B cell (primary cell): Measurements from ENCODE around the gene PLPP4. TPM values are rescaled to one million over a fixed set of nuclear protein-coding genes. Genes with fewer than 3 reads are reported as not detected.

ENCODE experiments used
- ATAC-seq: fragments of 200-7000 bp; cut with Tn5 transposase; one replicate; pipeline ENCODE4 v1.10.0; 2021; ENCODE audit warnings: low read depth, mild to moderate bottlenecking, moderate number of reproducible peaks, moderate library complexity
- CTCF ChIA-PET: fragments of 350-600 bp; sonication (Branson Sonifier 250); formaldehyde crosslinking; loops from one replicate; lab custom pipeline; 2021; ENCODE audit warnings: antibody characterized with exemption, inconsistent platforms; lab: Charles Lee
- POLR2A ChIA-PET: fragments of 350-600 bp; sonication (Branson Sonifier 250); formaldehyde crosslinking; loops from one replicate; lab custom pipeline; 2021; ENCODE audit warnings: antibody characterized with exemption; lab: Charles Lee
- DNase-seq: peaks from one replicate; pipeline ENCODE4 v3.0.0; 2013
- H2AFZ ChIP-seq: 2 replicates; pipeline ENCODE4 v1.6.1; 2012; ENCODE audit warnings: mild to moderate bottlenecking, low read depth, low read length; ENCODE audit not compliant: insufficient read depth, poor library complexity, severe bottlenecking
- H3K27ac ChIP-seq, 2 donors: 1 replicate in 1 of 2; 2 replicates in 1 of 2; pipeline ENCODE4 v1.5.1; 2012 to 2013; ENCODE audit warnings: low read length in 2 of 2, mild to moderate bottlenecking in 2 of 2, moderate library complexity in 1 of 2
- H3K27me3 ChIP-seq, 4 experiments: fragments of 200-600 bp in 1 of 4; sonication (generic) in 1 of 4; replicated peaks in 1 of 4; 1 replicate in 2 of 4; 2 replicates in 2 of 4; pipeline versions ENCODE4 v1.6.1 to v1.7.0; 2013 to 2016; ENCODE audit warnings: low read length in 3 of 4, mild to moderate bottlenecking in 2 of 4, mixed read lengths in 1 of 4, moderate library complexity in 1 of 4; ENCODE audit not compliant: insufficient read depth in 4 of 4, control insufficient read depth in 3 of 4; ENCODE audit errors: control extremely low read depth in 1 of 4
- H3K36me3 ChIP-seq, 2 experiments: replicated peaks in 1 of 2; 1 replicate in 1 of 2; 2 replicates in 1 of 2; pipeline versions ENCODE4 v1.6.1 to v1.7.1; 2013; ENCODE audit warnings: low read length in 1 of 2; ENCODE audit not compliant: insufficient read depth in 2 of 2, control insufficient read depth in 1 of 2; ENCODE audit errors: control extremely low read depth in 1 of 2, extremely low read depth in 1 of 2
- H3K4me1 ChIP-seq, 2 donors: fragments of 200-600 bp in 1 of 2; sonication (generic) in 1 of 2; 1 replicate in 1 of 2; 2 replicates in 1 of 2; pipeline versions ENCODE4 v1.5.1 to v1.6.1; 2013 to 2017; ENCODE audit warnings: low read length in 2 of 2; ENCODE audit not compliant: control insufficient read depth in 2 of 2, insufficient read depth in 2 of 2
- H3K4me2 ChIP-seq: replicated peaks from 2 replicates; pipeline ENCODE3; 2012; ENCODE audit warnings: mild to moderate bottlenecking, low read depth, low read length; ENCODE audit not compliant: poor library complexity, severe bottlenecking
- H3K4me3 ChIP-seq, 5 experiments: fragments of 200-600 bp in 1 of 5; sonication (generic) in 1 of 5; 1 replicate in 3 of 5; 2 replicates in 2 of 5; pipeline versions ENCODE4 v1.5.1 to v1.7.0; 2011 to 2016; ENCODE audit warnings: low read length in 4 of 5, mild to moderate bottlenecking in 4 of 5, low read depth in 2 of 5, control low read depth in 1 of 5, moderate library complexity in 1 of 5; ENCODE audit not compliant: insufficient read depth in 1 of 5; ENCODE audit errors: control extremely low read depth in 1 of 5, extremely low read depth in 1 of 5
- H3K79me2 ChIP-seq: fragments of 200-600 bp; sonication (generic); one replicate; pipeline ENCODE4 v1.6.0; 2016; ENCODE audit warnings: low read length; ENCODE audit not compliant: control insufficient read depth, insufficient read depth
- H3K9ac ChIP-seq: fragments of 200-600 bp; sonication (generic); 2 replicates; pipeline ENCODE4 v1.6.1; 2017; ENCODE audit warnings: mild to moderate bottlenecking, low read length, moderate library complexity
- H3K9me3 ChIP-seq, 3 donors: one replicate each; pipeline versions ENCODE4 v1.6.1 to v1.7.1; 2013; ENCODE audit warnings: low read length in 2 of 3; ENCODE audit not compliant: control insufficient read depth in 2 of 3, insufficient read depth in 1 of 3; ENCODE audit errors: control extremely low read depth in 1 of 3
- H4K20me1 ChIP-seq: 2 replicates; pipeline ENCODE4 v1.6.0; 2012; ENCODE audit warnings: mild to moderate bottlenecking, low read length; ENCODE audit not compliant: insufficient read depth, control insufficient read depth, poor library complexity, severe bottlenecking
- H3K27ac Mint-ChIP-seq: one replicate; pipeline ENCODE4 v1.8.0; 2021; ENCODE audit warnings: mixed read lengths
- H3K27me3 Mint-ChIP-seq: one replicate; pipeline ENCODE4 v1.8.0; 2021; ENCODE audit warnings: mixed read lengths
- H3K4me1 Mint-ChIP-seq: one replicate; pipeline ENCODE4 v1.8.0; 2021; ENCODE audit warnings: mixed read lengths
- H3K4me3 Mint-ChIP-seq: one replicate; pipeline ENCODE4 v1.8.0; 2021; ENCODE audit warnings: mixed read lengths
- H3K9me3 Mint-ChIP-seq: one replicate; pipeline ENCODE4 v1.8.0; 2022; ENCODE audit warnings: mixed read lengths; ENCODE audit not compliant: insufficient read depth
- CTCF ChIP-seq: fragments of 200-600 bp; IDR thresholded peaks from one replicate; pipeline ENCODE4 v1.8.0; 2022; ENCODE audit warnings: antibody characterized with exemption, mild to moderate bottlenecking
- EZH2 ChIP-seq: IDR thresholded peaks from 2 replicates; pipeline ENCODE4 v1.6.1; 2012; ENCODE audit warnings: borderline replicate concordance, low read depth, mild to moderate bottlenecking, moderate library complexity, low read length; ENCODE audit not compliant: insufficient read depth, poor library complexity, severe bottlenecking
- WGBS: methylation state at CpG from one replicate; pipeline ENCODE4 v1.1.5; 2013; ENCODE audit warnings: missing lambda C conversion rate; ENCODE audit not compliant: insufficient coverage; 5-methylcytosine and 5-hydroxymethylcytosine counted together
- intact Hi-C: fragments of 100-400 bp; cut with micrococcal nuclease; formaldehyde crosslinking; loops from one replicate; pipeline ENCODE4 v1.10.0; 2022
- polyA plus RNA-seq: library from polyadenylated mRNA; depleted of rRNA; stranded (reverse); fragments of >200 nt; gene quantifications from 2 replicates; pipeline ENCODE4 v1.2.3, GENCODE V29; 2012
- total RNA-seq, 2 donors: library from RNA; stranded (reverse); fragments of 120-200 nt in 1 of 2; gene quantifications; 1 replicate in 1 of 2; 2 replicates in 1 of 2; pipeline versions ENCODE4 v1.2.3 to v1.2.4, GENCODE V29; 2013 to 2022

PLPP4 gene
- total and polyA plus RNA-seq, 2 donors (not counting 1 experiment from before 2014, with no cell fraction given) = not detected

- intact Hi-C loops = no loop called here
- DNase-seq (no peak), ATAC-seq (no peak)
- no peaks in the 10 kb centered on the region for H3K4me1 Mint-ChIP-seq
- Histone ChIP-seq H3K27me3 (no peaks in the 10 kb centered on the region), H3K9ac (no peak overlapping the region), H3K4me2 (no peak overlapping the region), H3K9me3 (peaks cover 0 to 19% (median 0%) of the 10 kb centered on the region in 3 donors), H3K4me3 (no peak overlapping the region), H2AFZ (no peak overlapping the region), H3K4me1 (no peaks in the 10 kb centered on the region), H4K20me1 (no peaks in the 10 kb centered on the region), H3K79me2 (no peaks in the 10 kb centered on the region), H3K36me3 (no peaks in the 10 kb centered on the region), H3K27ac (no peak overlapping the region)
- ChIA-PET CTCF (interaction anchor here (0.5 kb wide), 1 partner anchor 9 kb away, joined by 3 read pairs; no protein-coding TSS in a partner anchor), POLR2A (no interaction called here)
- 95% methylated on average over 3 of the region's 3 CpGs for WGBS
- TF ChIP-seq EZH2 = no peak
- TF ChIP-seq CTCF = no peak
- H3K27me3 Mint-ChIP-seq = no peaks in the 10 kb centered on the region
- peaks cover 3% of the 10 kb centered on the region for H3K9me3 Mint-ChIP-seq
- H3K4me3 Mint-ChIP-seq = no peak overlapping the region
- no peak overlapping the region for H3K27ac Mint-ChIP-seq
Observed at GRCh38 chr10:120505056-120505455, 48.0 kb downstream of the PLPP4 start.

GRCh38 chr10:120505866-120506265, 48.8 kb downstream of the PLPP4 start:
- Mint-ChIP-seq H3K4me1 (no peaks in the 10 kb centered on the region), H3K9me3 (peaks cover 3% of the 10 kb centered on the region), H3K27ac (no peak overlapping the region), H3K27me3 (no peaks in the 10 kb centered on the region), H3K4me3 (no peak overlapping the region)
- no peak overlapping the region for H3K4me2 ChIP-seq
- H3K36me3 ChIP-seq = no peaks in the 10 kb centered on the region
- ATAC-seq (no peak), DNase-seq (no peak)
- POLR2A ChIA-PET = no interaction called here
- no peaks in the 10 kb centered on the region for H4K20me1 ChIP-seq
- H3K9ac ChIP-seq = no peak overlapping the region
- H2AFZ ChIP-seq = no peak overlapping the region
- no peak overlapping the region for H3K4me3 ChIP-seq
- no peak overlapping the region for H3K27ac ChIP-seq
- no peak for TF ChIP-seq EZH2
- no peak for TF ChIP-seq CTCF
- peaks cover 0 to 19% (median 0%) of the 10 kb centered on the region in 3 donors for H3K9me3 ChIP-seq
- no peaks in the 10 kb centered on the region for H3K4me1 ChIP-seq
- WGBS = no CpG with 5 or more reads among the region's 4 CpGs
- H3K79me2 ChIP-seq = no peaks in the 10 kb centered on the region
- CTCF ChIA-PET = interaction anchor here (0.5 kb wide), 1 partner anchor 9 kb away, joined by 3 read pairs; no protein-coding TSS in a partner anchor
- intact Hi-C loops = no loop called here
- no peaks in the 10 kb centered on the region for H3K27me3 ChIP-seq
